H1 (cell line): ENCODE data around the gene DNAJB14. TPM values are rescaled to one million over a fixed set of nuclear protein-coding genes. Genes with fewer than 3 reads are reported as not detected.

Experiments
- CTCF ChIA-PET: fragments of 300-600 bp; sonication (Branson Sonifier 250); formaldehyde crosslinking; loops from one replicate; lab custom pipeline; 2021; ENCODE audit not compliant: partially characterized antibody; lab: Charles Lee
- POLR2A ChIA-PET: fragments of 300-600 bp; sonication (Branson Sonifier 250); formaldehyde crosslinking; loops from one replicate; lab custom pipeline; 2021; ENCODE audit warnings: inconsistent platforms; ENCODE audit not compliant: partially characterized antibody; lab: Charles Lee
- DNase-seq, 2 experiments: peaks; one replicate each; pipeline versions ENCODE4 v3.0.0 to v3.0.0-alpha.2; 2010 to 2022; ENCODE audit warnings: low spot score in 2 of 2, low read depth in 1 of 2, mixed read lengths in 1 of 2
- FAIRE-seq: peaks from 2 replicates; lab custom pipeline; 2011; peaks lifted over from hg19 to GRCh38; lab: Jason Lieb, UNC
- H2AFZ ChIP-seq: 2 replicates; pipeline ENCODE4 v1.8.1; 2012; ENCODE audit warnings: low read length, inconsistent platforms
- H2AK5ac ChIP-seq: 2 replicates; pipeline ENCODE4 v1.6.1; 2013; ENCODE audit warnings: low read depth, low read length
- H2BK120ac ChIP-seq: replicated peaks from 2 replicates; pipeline ENCODE3; 2013; ENCODE audit warnings: low read depth, low read length, inconsistent platforms
- H2BK12ac ChIP-seq: 2 replicates; pipeline ENCODE4 v1.6.1; 2013; ENCODE audit warnings: low read depth, low read length
- H2BK15ac ChIP-seq: 2 replicates; pipeline ENCODE4 v1.6.1; 2013; ENCODE audit warnings: low read length
- H2BK20ac ChIP-seq: 2 replicates; pipeline ENCODE4 v1.6.1; 2013; ENCODE audit warnings: low read length
- H2BK5ac ChIP-seq: 2 replicates; pipeline ENCODE4 v1.6.1; 2013; ENCODE audit warnings: low read depth, low read length
- H3K14ac ChIP-seq: 2 replicates; pipeline ENCODE4 v1.6.1; 2013; ENCODE audit warnings: inconsistent platforms; ENCODE audit not compliant: insufficient read length
- H3K18ac ChIP-seq: 2 replicates; pipeline ENCODE4 v1.6.1; 2013; ENCODE audit warnings: low read length; ENCODE audit errors: extremely low read depth
- H3K23ac ChIP-seq: 2 replicates; pipeline ENCODE4 v1.6.1; 2013; ENCODE audit warnings: inconsistent platforms; ENCODE audit not compliant: insufficient read length
- H3K23me2 ChIP-seq: 2 replicates; pipeline ENCODE4 v1.6.1; 2013; ENCODE audit warnings: low read depth, low read length
- H3K27ac ChIP-seq: 2 replicates; pipeline ENCODE4 v1.6.1; 2011; ENCODE audit warnings: low read depth, low read length, inconsistent platforms
- H3K27me3 ChIP-seq, 4 experiments: replicated peaks in 1 of 4; 1 replicate in 1 of 4; 2 replicates in 3 of 4; pipeline versions ENCODE4 v1.6.1 to v1.8.1; 2011 to 2013; ENCODE audit warnings: low read length in 3 of 4, mild to moderate bottlenecking in 3 of 4, inconsistent platforms in 2 of 4, mixed read lengths in 2 of 4, moderate library complexity in 1 of 4; ENCODE audit not compliant: control insufficient read depth in 3 of 4, insufficient read depth in 3 of 4; ENCODE audit errors: extremely low read depth in 1 of 4
- H3K36me3 ChIP-seq, 4 experiments: 2 replicates each; pipeline versions ENCODE4 v1.6.1 to v1.8.1; 2011 to 2013; ENCODE audit warnings: mild to moderate bottlenecking in 4 of 4, low read length in 3 of 4, moderate library complexity in 2 of 4, control low read depth in 1 of 4, inconsistent platforms in 1 of 4; ENCODE audit not compliant: insufficient read depth in 4 of 4, control insufficient read depth in 2 of 4
- H3K4ac ChIP-seq: replicated peaks from 2 replicates; pipeline ENCODE3; 2013; ENCODE audit warnings: low read length, low read depth, mixed read lengths, inconsistent platforms; ENCODE audit not compliant: insufficient read length
- H3K4me1 ChIP-seq, 4 experiments: replicated peaks in 1 of 4; 1 replicate in 1 of 4; 2 replicates in 3 of 4; pipeline versions ENCODE4 v1.6.1 to v1.8.1; 2011 to 2013; ENCODE audit warnings: low read length in 3 of 4, inconsistent platforms in 2 of 4, mixed read lengths in 1 of 4; ENCODE audit not compliant: insufficient read depth in 4 of 4, control insufficient read depth in 3 of 4
- H3K4me2 ChIP-seq, 2 experiments: 2 replicates each; pipeline versions ENCODE4 v1.6.1 to v1.8.1; 2011 to 2013; ENCODE audit warnings: low read depth in 2 of 2, low read length in 2 of 2, control low read depth in 1 of 2, inconsistent platforms in 1 of 2, mild to moderate bottlenecking in 1 of 2; ENCODE audit not compliant: insufficient read depth in 1 of 2
- H3K4me3 ChIP-seq, 4 experiments: fragments of 200-600, 300-600 bp in 1 of 4; sonication (generic), shearing (Covaris generic), sonication (Bioruptor Twin) in 1 of 4; 2 replicates each; pipeline versions ENCODE4 v1.5.1 to v1.8.1; 2011 to 2016; ENCODE audit warnings: low read length in 4 of 4, low read depth in 3 of 4, control low read depth in 2 of 4, inconsistent platforms in 2 of 4, mild to moderate bottlenecking in 2 of 4, mixed read lengths in 1 of 4, moderate library complexity in 1 of 4; ENCODE audit not compliant: insufficient read depth in 2 of 4; ENCODE audit errors: extremely low read depth in 1 of 4
- H3K56ac ChIP-seq: replicated peaks from 2 replicates; pipeline ENCODE3; 2013; ENCODE audit warnings: low read depth, mild to moderate bottlenecking, mixed read lengths, low read length, inconsistent platforms; ENCODE audit not compliant: insufficient read length
- H3K79me1 ChIP-seq: 2 replicates; pipeline ENCODE4 v1.6.1; 2013; ENCODE audit warnings: low read depth, low read length, control low read depth
- H3K79me2 ChIP-seq, 2 experiments: 2 replicates each; pipeline versions ENCODE4 v1.6.1 to v1.8.1; 2012 to 2013; ENCODE audit warnings: low read length in 2 of 2, mild to moderate bottlenecking in 2 of 2, inconsistent platforms in 1 of 2; ENCODE audit not compliant: insufficient read depth in 2 of 2, control insufficient read depth in 1 of 2
- H3K9ac ChIP-seq, 4 experiments: replicated peaks in 1 of 4; 1 replicate in 1 of 4; 2 replicates in 3 of 4; pipeline versions ENCODE4 v1.6.1 to v1.8.1; 2011 to 2013; ENCODE audit warnings: low read depth in 3 of 4, low read length in 3 of 4, control low read depth in 2 of 4, mild to moderate bottlenecking in 2 of 4, moderate library complexity in 2 of 4, inconsistent platforms in 1 of 4; ENCODE audit errors: extremely low read depth in 1 of 4
- H3K9me3 ChIP-seq, 2 experiments: 2 replicates each; pipeline versions ENCODE4 v1.6.1 to v1.8.1; 2012 to 2013; ENCODE audit warnings: mild to moderate bottlenecking in 2 of 2, moderate library complexity in 2 of 2, control low read depth in 1 of 2, inconsistent platforms in 1 of 2, low read depth in 1 of 2, low read length in 1 of 2, mixed read lengths in 1 of 2; ENCODE audit not compliant: insufficient read depth in 2 of 2
- H4K20me1 ChIP-seq, 2 experiments: replicated peaks in 1 of 2; 2 replicates each; pipeline versions ENCODE3 to v1.8.1; 2011 to 2013; ENCODE audit warnings: inconsistent platforms in 2 of 2, low read length in 2 of 2, mild to moderate bottlenecking in 1 of 2; ENCODE audit not compliant: insufficient read depth in 2 of 2, control insufficient read depth in 1 of 2
- H4K5ac ChIP-seq: 2 replicates; pipeline ENCODE4 v1.6.1; 2013; ENCODE audit warnings: low read length, low read depth, mixed read lengths, inconsistent platforms; ENCODE audit not compliant: insufficient read length
- H4K8ac ChIP-seq: 2 replicates; pipeline ENCODE4 v1.8.0; 2013; ENCODE audit warnings: mild to moderate bottlenecking, moderate library complexity, low read length, inconsistent platforms; ENCODE audit not compliant: insufficient read depth; ENCODE audit errors: extremely low read depth
- H4K91ac ChIP-seq: replicated peaks from 2 replicates; pipeline ENCODE3; 2013; ENCODE audit warnings: low read length, mixed read lengths, inconsistent platforms; ENCODE audit not compliant: insufficient read length
- CBX8 ChIP-seq: fragments of 300-800, 300-1000 bp; sonication (generic); IDR thresholded peaks from 2 replicates; pipeline ENCODE4 v1.7.1; 2016; ENCODE audit warnings: low read depth, low read length, borderline replicate concordance
- E2F6 ChIP-seq: IDR thresholded peaks from 2 replicates; pipeline ENCODE4 v1.6.1; 2012; ENCODE audit warnings: inconsistent platforms
- KDM4A ChIP-seq: IDR thresholded peaks from one replicate; pipeline ENCODE4 v1.7.1; 2012; ENCODE audit warnings: low read depth, mild to moderate bottlenecking, moderate library complexity, low read length, inconsistent platforms; ENCODE audit not compliant: severe bottlenecking
- MAFK ChIP-seq: IDR thresholded peaks from 2 replicates; pipeline ENCODE4 v1.6.1; 2012; ENCODE audit warnings: low read depth, mild to moderate bottlenecking, improper control_type of control experiment, low read length
- PHF8 ChIP-seq: fragments of 200-600 bp; sonication (generic); conservative IDR thresholded peaks from 2 replicates; pipeline ENCODE4 v1.7.1; 2012; ENCODE audit warnings: low read depth, mild to moderate bottlenecking, inconsistent platforms, low read length, moderate library complexity
- SIN3A ChIP-seq, 2 experiments: IDR thresholded peaks in 1 of 2; conservative IDR thresholded peaks in 1 of 2; 2 replicates each; pipeline ENCODE4 v1.6.1; 2011 to 2012; ENCODE audit warnings: low read length in 2 of 2, improper control_type of control experiment in 1 of 2, low read depth in 1 of 2, mild to moderate bottlenecking in 1 of 2
- SP1 ChIP-seq: IDR thresholded peaks from 2 replicates; pipeline ENCODE4 v1.6.1; 2011; ENCODE audit warnings: low read depth, low read length
- SP4 ChIP-seq: IDR thresholded peaks from 2 replicates; pipeline ENCODE4 v1.6.1; 2012; ENCODE audit warnings: low read length, inconsistent platforms
- TAF1 ChIP-seq: IDR thresholded peaks from 2 replicates; pipeline ENCODE4 v1.6.1; 2011; ENCODE audit warnings: mild to moderate bottlenecking, low read depth, low read length
- USF2 ChIP-seq: IDR thresholded peaks from 2 replicates; pipeline ENCODE4 v1.6.1; 2011; ENCODE audit warnings: low read length, improper control_type of control experiment
- polyA plus RNA-seq, 7 experiments: library from polyadenylated mRNA; depleted of rRNA in 3 of 7; stranded (reverse) in 5 of 7; unstranded in 2 of 7; fragments of >200 nt in 5 of 7; fragments of 200-250 nt in 2 of 7; gene quantifications; 1 replicate in 5 of 7; 2 replicates in 1 of 7; 4 replicates in 1 of 7; pipeline versions ENCODE4 v1.2.1 to v1.2.3, GENCODE V29; 2011 to 2013; ENCODE audit warnings: missing spikeins in 2 of 7, mixed read lengths in 2 of 7
- total RNA-seq: library from RNA; stranded (reverse); fragmentation: NEBNext Ultra II Directional; extraction: Animal tissue kit (Norgen Biotek cat#: 25700); gene quantifications from 2 replicates; pipeline ENCODE4 v1.2.1, GENCODE V29; 2021

Gene DNAJB14
- total and polyA plus RNA-seq, 2 of the 8 experiments (the other 6 are each of a cell fraction or from before 2014, with no cell fraction given) = 3.4 to 35.4 TPM

GRCh38 chr4:99965173-99965572 lies 18.8 kb upstream of the DNAJB14 start:
- no peak for FAIRE-seq
- H3K9ac ChIP-seq = no peak overlapping the region

More at GRCh38 chr4:99965173-99965572, 18.8 kb upstream of the DNAJB14 start:
- Histone ChIP-seq H3K9me3 (no peaks in the 10 kb centered on the region), H4K20me1 (no peaks in the 10 kb centered on the region), H3K23me2 (no peaks in the 10 kb centered on the region), H3K4ac (no peak overlapping the region), H2BK120ac (no peak overlapping the region), H2AK5ac (no peak overlapping the region), H3K56ac (no peak overlapping the region), H3K79me2 (no peaks in the 10 kb centered on the region), H3K27ac (no peak overlapping the region), H3K4me3 (no peak overlapping the region), H4K8ac (no peak overlapping the region), H3K18ac (no peak overlapping the region), H3K23ac (no peak overlapping the region), H4K5ac (no peak overlapping the region), H3K79me1 (no peaks in the 10 kb centered on the region), H3K14ac (no peak overlapping the region), H2BK12ac (no peak overlapping the region), H2BK20ac (no peak overlapping the region), H2BK5ac (no peak overlapping the region), H2BK15ac (no peak overlapping the region), H3K4me2 (no peak overlapping the region), H3K36me3 (no peaks in the 10 kb centered on the region), H3K27me3 (no peaks in the 10 kb centered on the region)
- DNase-seq = no peak
- ChIA-PET POLR2A (interaction anchor here (1.4 kb wide), 1 partner anchor 15 kb away, joined by 5 read pairs; no protein-coding TSS in a partner anchor), CTCF (no interaction called here)
- TF ChIP-seq E2F6 (no peak), KDM4A (no peak), SP1 (no peak), SP4 (no peak), PHF8 (no peak), USF2 (no peak), MAFK (no peak), TAF1 (no peak), CBX8 (no peak), SIN3A (conservative IDR thresholded peaks at IDR 0.05 in 1 of 2, IDR thresholded peaks at IDR 0.05 in 1 of 2; ENCODE audit: low read depth in 1 of 2, low read length in 2 of 2) (no peak)
- TF ChIP-seq, all 59 proteins: peak for 0
- Histone ChIP-seq H2AFZ (no peak overlapping the region), H4K91ac (no peak overlapping the region), H3K4me1 (no peaks in the 10 kb centered on the region)
